Measurements from ENCODE around the gene CMTM7. TPM values are rescaled to one million over a fixed set of nuclear protein-coding genes. Genes with fewer than 3 reads are reported as not detected.
A peak's percentile ranks its signal among the peaks of the same experiment; 100 is the strongest.

Gene CMTM7
- total RNA-seq, 1 donor from 2014 or later = 24.6 TPM

GRCh38 chr3:32414522-32415202 lies 23.0 kb downstream of the CMTM7 start:
- Mint-ChIP-seq H3K27me3 (no peaks in the 10 kb centered on the region), H3K4me3 (ENCODE audit: low read depth) (no peak overlapping the region), H3K36me3 (ENCODE audit: insufficient read depth) (peaks cover 13% of the 10 kb centered on the region), H3K27ac (no peak overlapping the region), H3K4me1 (ENCODE audit: low read depth) (peaks cover 18% of the 10 kb centered on the region), H3K9me3 (ENCODE audit: low read depth) (peaks cover 15% of the 10 kb centered on the region)
- no peak for DNase-seq (ENCODE audit: low spot score, unreplicated experiment)
- no peak for TF ChIP-seq CTCF (IDR thresholded peaks at IDR 0.05; ENCODE audit: unreplicated experiment)

GRCh38 chr3:32419742-32420125 lies 28.1 kb downstream of the CMTM7 start:
- H3K4me3 Mint-ChIP-seq (ENCODE audit: low read depth) = no peak overlapping the region
- H3K9me3 Mint-ChIP-seq (ENCODE audit: low read depth) = peaks cover 18% of the 10 kb centered on the region
- no peak for DNase-seq (ENCODE audit: low spot score, unreplicated experiment)
- H3K4me1 Mint-ChIP-seq (ENCODE audit: low read depth) = peaks cover 36% of the 10 kb centered on the region
- H3K27me3 Mint-ChIP-seq = no peaks in the 10 kb centered on the region
- peaks cover 17% of the 10 kb centered on the region for H3K36me3 Mint-ChIP-seq (ENCODE audit: insufficient read depth)
- no peak for TF ChIP-seq CTCF (IDR thresholded peaks at IDR 0.05; ENCODE audit: unreplicated experiment)
- H3K27ac Mint-ChIP-seq = peak overlapping the region; percentile 99

- Mint-ChIP-seq H3K27ac (peak overlapping the region; percentile 99), H3K27me3 (no peaks in the 10 kb centered on the region), H3K36me3 (ENCODE audit: insufficient read depth) (peaks cover 17% of the 10 kb centered on the region), H3K9me3 (ENCODE audit: low read depth) (peaks cover 18% of the 10 kb centered on the region), H3K4me1 (ENCODE audit: low read depth) (peaks cover 36% of the 10 kb centered on the region), H3K4me3 (ENCODE audit: low read depth) (peak overlapping the region; percentile 27)
- DNase-seq (ENCODE audit: low spot score, unreplicated experiment) = peak; percentile 48
- TF ChIP-seq CTCF (IDR thresholded peaks at IDR 0.05; ENCODE audit: unreplicated experiment) = peak; percentile 36
Measured at GRCh38 chr3:32420126-32421038, 28.7 kb downstream of the CMTM7 start.

DNA sequence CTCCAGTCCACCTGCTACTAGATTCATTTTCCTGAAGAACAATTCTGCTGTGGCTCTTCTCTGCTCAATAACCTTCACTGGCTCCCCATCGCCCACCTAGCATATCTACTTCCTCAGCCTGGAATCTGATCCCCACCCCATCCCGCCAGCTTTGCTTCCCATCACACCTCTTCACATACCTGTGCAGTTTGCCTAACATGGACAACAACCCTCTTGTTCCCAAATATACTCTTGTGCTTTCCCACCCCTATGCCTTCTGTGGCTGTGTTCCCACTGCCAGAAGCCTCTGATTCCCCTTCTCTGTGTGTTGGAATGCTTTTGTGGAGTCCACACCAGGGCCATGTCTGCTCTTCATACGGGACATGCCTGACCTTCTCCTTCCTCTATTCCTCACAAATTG lies 29.5 kb downstream of the CMTM7 start:
- TF ChIP-seq CTCF (IDR thresholded peaks at IDR 0.05; ENCODE audit: unreplicated experiment) = no peak
- Mint-ChIP-seq H3K27ac (peak overlapping the region; percentile 99), H3K4me1 (ENCODE audit: low read depth) (peaks cover 34% of the 10 kb centered on the region), H3K9me3 (ENCODE audit: low read depth) (peaks cover 18% of the 10 kb centered on the region), H3K36me3 (ENCODE audit: insufficient read depth) (peaks cover 17% of the 10 kb centered on the region), H3K27me3 (no peaks in the 10 kb centered on the region), H3K4me3 (ENCODE audit: low read depth) (no peak overlapping the region)
- DNase-seq (ENCODE audit: low spot score, unreplicated experiment) = no peak

- Mint-ChIP-seq H3K9me3 (ENCODE audit: low read depth) (peaks cover 18% of the 10 kb centered on the region), H3K4me1 (ENCODE audit: low read depth) (peaks cover 30% of the 10 kb centered on the region), H3K36me3 (ENCODE audit: insufficient read depth) (peaks cover 17% of the 10 kb centered on the region), H3K4me3 (ENCODE audit: low read depth) (no peak overlapping the region), H3K27me3 (no peaks in the 10 kb centered on the region), H3K27ac (peak overlapping the region; percentile 99)
- no peak for TF ChIP-seq CTCF (IDR thresholded peaks at IDR 0.05; ENCODE audit: unreplicated experiment)
- DNase-seq (ENCODE audit: low spot score, unreplicated experiment) = no peak
Measured at GRCh38 chr3:32421991-32422859, 30.6 kb downstream of the CMTM7 start.
